Muscle of leg (tissue), 9 donors: ENCODE measurements around the gene DEGS2. TPM values are rescaled to one million over a fixed set of nuclear protein-coding genes. Genes with fewer than 3 reads are reported as not detected.

Experiments used
- polyA plus RNA-seq, 8 donors: library from polyadenylated mRNA; unstranded; fragments of 120-200 nt; gene quantifications; one replicate each; pipeline versions ENCODE4 v1.2.1 to v1.2.3, GENCODE V29; 2013; ENCODE audit warnings: inconsistent platforms in 1 of 8, low replicate concordance in 1 of 8; ENCODE audit not compliant: insufficient read length in 8 of 8, insufficient read depth in 1 of 8
- total RNA-seq: library from RNA; stranded (reverse); fragments of 120-200 nt; gene quantifications from one replicate; pipeline ENCODE4 v1.2.4, GENCODE V29; 2013

Gene DEGS2
- total and polyA plus RNA-seq, 9 donors, result 0.35 to 1.6 (median 0.52) TPM

Other genes with a start within 250 kb of the DEGS2 start
- gene EVL, start 94.2 kb downstream of the DEGS2 start, total RNA-seq, result 32.8 TPM
- 10 to 100 TPM; 57.3 to 85.2 (median 61.5) TPM for gene EVL, start 94.2 kb downstream of the DEGS2 start, polyA plus RNA-seq
- 40.6 TPM for gene YY1, start 79.5 kb upstream of the DEGS2 start, total RNA-seq
- 10 to 100 TPM; 65.7 to 79.5 (median 70.8) TPM for gene YY1, start 79.5 kb upstream of the DEGS2 start, polyA plus RNA-seq
- 21.4 TPM for gene SLC25A29, start 146.8 kb upstream of the DEGS2 start, total RNA-seq
- 10 to 100 TPM; 16.0 to 49.0 (median 30.7) TPM for gene SLC25A29, start 146.8 kb upstream of the DEGS2 start, polyA plus RNA-seq
- gene SLC25A47, start 163.7 kb upstream of the DEGS2 start, total RNA-seq, result 0.09 TPM
- gene SLC25A47, start 163.7 kb upstream of the DEGS2 start, polyA plus RNA-seq, result under 1 TPM in 6 of 8 donors, not detected in 2; 0.08 to 0.57 (median 0.15) TPM
- 7.4 TPM for gene WDR25, start 216.8 kb upstream of the DEGS2 start, total RNA-seq
- 1 to 10 TPM; 4.9 to 8.5 (median 6.3) TPM for gene WDR25, start 216.8 kb upstream of the DEGS2 start, polyA plus RNA-seq